SW480 (cell line): Measurements from ENCODE around the gene SLC9A7.

Experiments
- DNase-seq: peaks from one replicate; pipeline ENCODE4 v3.0.0-alpha.2; 2016; ENCODE audit warnings: low spot score

Gene SLC9A7

DNA sequence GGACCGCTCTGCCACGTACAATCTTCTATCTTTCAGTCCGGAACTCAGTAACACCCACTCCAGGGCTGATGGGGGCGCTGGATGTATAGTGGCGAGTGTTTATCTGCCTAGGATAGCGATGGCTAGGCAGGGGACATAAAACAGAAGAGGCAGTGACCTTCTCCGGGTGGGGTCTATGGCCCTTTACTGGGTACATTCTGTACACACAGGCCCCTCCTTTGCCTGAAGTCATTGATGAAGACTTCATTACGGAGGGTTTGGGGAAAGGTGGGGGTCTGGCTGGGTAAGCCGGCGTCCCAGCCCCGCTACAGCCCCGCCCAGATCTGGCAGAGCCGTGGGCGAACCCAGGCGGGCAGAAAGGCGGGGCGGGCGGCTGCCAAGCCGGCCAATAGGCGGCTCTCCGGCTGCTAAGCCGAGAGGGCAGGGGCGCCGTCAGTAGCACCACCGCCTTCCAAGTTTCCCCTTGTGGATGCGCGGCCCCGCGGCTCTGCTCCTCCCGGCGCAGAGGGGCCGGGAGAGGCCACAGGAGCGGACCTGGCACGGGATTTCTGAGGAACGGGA is 185.5 kb downstream of the SLC9A7 start, which contains the start of gene CHST7:
CHST7 (plus strand) TSS at position 435 of the 561 bp plus-strand sequence. CDS start 167 bp downstream, outside the sequence.
- DNase-seq = peak; percentile 71

DNA sequence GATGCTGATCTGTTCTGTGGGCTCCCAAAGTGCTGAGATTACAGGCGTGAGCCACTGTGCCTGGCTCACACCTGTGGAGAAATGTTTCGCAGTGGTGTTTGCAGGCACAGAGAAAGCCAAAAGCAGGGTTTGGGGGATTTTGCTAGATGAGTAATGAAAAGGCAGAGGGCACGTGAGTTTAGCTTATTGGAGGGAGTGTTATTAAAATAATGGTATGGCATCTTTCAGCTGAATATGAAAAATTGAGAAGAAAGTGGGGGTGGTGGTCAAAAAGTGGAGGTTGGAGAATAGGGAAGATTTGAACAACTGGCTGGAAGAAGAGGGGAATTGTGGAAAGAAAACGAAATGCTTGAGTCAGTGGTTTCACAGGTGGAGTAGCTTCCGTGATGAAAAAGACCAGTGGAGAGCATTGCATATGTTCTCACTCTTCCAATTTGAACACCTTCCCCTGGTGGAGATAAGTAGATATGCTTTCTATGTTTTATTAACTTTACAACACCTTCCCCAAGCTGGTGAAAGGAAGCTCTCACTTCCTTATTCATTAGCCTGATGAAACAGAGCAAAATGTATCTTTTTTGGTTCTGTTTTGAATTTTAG is 186.5 kb downstream of the SLC9A7 start:
- DNase-seq = peak; percentile 16

DNA sequence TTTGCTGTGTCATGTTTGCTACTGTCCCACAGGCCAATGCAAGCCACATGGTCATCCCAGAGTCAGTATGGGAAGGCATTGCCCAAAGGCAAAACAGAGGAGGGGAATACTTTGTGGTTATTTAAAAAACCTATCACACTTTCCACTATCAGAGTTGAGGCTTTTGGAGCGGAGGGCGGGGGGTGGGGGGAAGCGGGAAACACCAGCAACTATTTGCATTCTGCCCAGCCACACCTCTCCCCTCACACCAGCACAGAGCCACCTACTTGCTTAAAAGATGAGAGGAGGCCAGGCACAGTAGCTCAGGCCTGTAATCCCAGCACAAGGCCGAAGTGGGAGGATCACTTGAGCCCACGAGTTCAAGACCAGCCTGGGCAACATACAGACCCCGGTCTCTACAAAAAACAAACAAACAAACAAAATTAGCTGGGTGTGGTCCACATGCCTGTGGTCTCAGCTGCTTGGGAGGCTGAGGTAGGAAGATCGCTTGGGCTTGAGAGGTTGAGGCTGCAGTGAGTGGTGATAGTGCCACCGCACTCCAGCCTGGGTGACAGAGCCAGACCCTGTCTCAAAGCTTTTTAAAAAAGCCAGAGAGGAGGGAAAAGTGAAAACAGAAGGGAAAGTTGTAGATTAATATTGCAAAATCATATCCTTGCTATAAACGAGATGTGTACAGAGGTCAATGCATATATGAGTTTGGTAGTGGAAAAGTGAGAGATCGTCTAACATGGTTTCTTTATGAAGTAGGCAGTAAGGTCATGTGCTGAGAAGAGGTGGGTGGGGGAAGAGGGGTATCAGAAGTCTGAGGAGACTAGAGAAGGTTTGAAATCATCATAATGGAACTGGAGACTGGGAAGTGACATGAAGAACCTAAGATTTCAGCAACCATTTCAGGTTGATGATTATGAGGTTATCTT is 187.2 kb downstream of the SLC9A7 start:
- no peak for DNase-seq

DNA sequence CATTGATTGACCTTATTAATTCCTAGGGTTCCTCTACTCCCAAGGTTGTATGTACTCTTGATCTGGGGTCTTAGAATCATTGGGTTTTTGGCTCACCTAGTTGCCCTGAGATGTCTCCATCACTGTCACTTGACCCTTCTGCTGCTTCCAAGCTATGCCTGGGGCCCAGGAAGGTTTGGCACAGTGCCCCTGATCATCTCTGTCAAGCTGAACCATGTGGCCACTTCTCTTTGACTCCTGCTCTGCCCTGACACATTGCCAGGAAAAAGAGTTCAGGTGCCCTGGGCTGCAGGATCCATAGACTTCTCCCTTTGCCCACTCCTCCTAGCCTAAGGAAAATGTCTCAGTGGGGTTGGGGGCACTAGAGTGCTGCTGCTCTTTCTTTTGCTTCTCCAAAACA is 189.3 kb downstream of the SLC9A7 start:
- no peak for DNase-seq

DNA sequence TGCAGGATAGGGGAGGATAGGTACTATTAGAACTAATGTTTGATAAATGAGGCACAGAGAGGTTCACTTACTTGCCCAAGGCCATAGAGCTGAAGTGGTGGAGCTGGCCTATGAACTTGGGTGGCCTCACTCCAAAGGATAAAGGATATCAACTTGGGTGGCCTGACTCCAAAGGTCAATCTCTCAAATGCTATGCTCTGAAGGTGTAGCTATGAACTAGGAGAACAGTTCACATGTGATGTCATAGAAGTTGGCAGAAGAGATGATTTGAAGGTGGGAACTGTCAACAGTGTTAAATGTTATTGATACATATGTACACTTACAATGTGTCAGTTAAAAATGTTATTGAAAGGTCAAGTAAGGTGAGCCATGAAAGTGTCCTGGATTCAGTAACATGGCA is 191.5 kb downstream of the SLC9A7 start:
- DNase-seq = no peak

DNA sequence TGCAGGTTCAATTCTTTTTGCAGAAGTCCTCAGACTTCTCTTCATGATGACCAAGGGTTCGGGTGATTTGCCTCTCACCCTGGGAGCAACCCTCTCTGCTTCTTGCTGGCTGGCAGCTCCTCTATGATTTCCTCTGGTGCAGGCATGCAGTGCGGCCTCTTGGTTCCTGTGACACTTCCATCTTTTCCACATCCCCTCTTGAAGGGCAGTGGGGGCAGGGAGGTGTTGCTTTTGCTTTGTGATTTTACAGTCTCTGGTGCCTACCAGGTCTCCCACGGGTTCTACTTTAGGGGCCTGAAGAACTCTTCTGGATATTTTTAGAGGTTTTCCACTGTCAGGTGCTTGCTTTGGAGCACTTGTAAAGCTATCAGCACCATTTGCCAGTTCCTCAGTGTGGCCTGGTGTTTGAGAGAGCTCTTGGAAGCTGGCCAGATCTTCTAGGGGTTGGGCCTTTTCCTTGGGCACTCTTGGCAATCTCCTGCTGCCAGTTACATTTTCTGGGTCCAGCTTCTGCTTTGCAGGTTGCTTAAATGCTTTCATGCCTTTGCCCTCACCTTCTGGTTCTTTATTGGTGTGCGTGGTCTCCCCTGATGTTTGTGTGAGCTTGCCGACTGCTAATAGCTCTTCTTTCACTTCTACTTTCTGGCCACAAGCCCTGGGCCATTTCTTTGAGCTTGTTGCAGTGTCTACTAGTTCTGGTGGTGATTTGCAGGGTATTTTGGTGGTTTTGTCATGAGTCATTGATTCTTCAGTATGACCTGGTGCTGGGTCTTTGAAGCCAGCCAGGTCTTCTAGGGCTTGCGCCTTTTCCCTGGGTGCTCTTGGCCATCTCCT is 196.9 kb downstream of the SLC9A7 start:
- no peak for DNase-seq

DNA sequence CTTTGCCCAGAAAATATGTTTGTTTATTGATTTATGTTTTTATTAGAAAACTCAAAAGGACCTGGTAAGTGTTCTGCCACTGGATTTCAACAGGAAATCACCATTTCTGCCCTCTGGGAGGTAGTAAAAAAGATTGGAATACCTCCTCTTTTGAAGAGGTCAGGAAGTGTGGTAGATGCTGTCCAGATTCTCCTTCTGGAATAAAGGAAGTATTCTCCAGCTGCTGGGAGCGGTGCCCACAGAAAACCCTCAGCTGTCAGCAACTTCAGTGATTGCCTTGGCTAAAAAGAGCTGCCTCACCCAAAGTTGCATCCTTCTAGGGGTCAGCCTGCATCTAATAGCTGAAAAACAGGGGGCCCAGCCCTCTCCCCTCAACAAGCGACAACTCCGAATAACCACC is 199.9 kb downstream of the SLC9A7 start:
- no peak for DNase-seq

DNA sequence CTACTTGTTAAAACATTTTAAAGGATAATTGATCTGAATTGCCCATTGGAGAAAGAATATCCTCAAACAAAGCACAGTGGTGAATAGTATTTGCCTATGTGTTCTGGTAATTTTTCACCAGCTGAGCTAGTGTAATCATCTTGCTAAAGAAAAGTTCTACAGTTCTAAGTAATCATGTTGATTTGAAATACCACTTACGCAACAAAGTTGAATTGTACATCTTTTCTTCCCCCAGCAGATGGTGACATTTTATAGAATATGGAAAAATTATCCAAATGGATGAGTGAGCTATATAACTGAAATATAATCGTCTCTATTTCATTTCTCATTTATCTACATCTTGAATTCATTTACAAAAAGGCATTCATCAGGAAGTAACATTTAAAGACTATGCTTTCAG is 204.0 kb downstream of the SLC9A7 start:
- peak; percentile 16 for DNase-seq

DNA sequence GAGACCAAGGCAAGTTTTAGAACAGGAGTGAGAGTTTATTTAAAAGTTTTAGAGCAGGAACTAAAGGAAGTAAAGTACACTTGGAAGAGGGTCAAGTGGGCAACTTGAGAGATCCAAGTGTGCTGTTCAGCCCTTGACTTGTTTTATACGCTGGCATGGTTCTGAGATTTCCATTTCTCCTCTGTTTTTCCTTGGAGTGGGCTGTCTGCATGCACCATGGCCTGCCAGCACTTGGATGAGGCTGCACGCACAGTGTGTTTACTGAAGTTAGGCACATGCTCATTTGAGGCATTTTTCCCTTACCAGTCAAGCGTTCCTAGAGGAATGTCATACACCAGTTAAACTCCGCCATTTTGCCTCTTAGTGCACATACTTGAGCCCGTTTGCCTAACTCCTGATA is 205.0 kb downstream of the SLC9A7 start:
- DNase-seq = no peak

DNA sequence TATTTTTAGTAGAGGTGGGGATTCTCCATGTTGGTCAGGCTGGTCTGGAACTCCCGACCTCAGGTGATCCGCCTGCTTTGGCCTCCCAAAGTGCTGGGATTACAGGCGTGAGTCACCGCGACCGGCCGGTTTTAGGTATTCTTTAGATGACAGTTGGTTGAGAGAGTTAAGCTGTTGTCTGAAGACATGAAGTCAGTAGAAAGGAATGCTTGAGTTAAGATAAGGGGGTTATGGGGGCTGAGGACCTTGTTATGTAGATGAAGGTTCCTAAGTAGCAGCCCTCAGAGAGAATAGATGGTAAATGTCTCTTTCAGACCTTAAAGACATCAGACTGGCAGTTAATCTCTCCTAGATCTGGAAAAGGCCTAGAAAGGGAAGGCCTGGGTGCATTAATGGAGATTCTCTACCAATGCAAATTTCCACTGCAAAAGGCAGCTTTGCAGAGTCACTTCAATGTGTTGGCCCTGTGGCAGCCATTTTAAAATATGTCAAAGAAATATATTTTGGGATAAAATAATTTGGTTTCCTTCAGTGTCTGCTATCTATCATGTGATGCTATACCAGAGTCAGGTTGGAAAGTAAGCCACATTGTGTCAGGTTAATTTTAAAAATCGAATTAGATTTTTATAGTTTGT is 207.3 kb downstream of the SLC9A7 start:
- DNase-seq = no peak

DNA sequence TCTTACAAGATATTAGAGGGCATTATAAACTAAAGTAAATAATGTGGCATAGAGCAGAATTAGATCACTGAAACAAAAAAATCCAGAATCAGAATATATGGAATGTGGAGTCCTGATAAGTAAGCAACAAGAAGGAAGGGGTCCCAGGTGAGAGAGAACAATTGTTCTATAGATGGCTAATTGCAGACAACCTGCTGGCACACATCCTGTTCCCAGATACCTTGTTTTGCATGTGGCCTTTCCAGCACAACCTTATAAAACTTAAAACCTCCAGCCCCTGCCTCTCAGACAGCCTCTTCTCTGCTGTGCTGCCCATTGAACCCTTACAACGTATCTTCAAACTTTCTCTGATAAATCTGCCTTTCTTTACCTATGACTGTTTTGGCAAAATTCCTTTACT is 209.0 kb downstream of the SLC9A7 start:
- DNase-seq = no peak
